Esophagus squamous epithelium (tissue), 4 donors: Measurements from ENCODE around the gene KRTAP12-3.

Source experiments
- POLR2A ChIP-seq, 4 donors: fragments of 450-650 bp; IDR thresholded peaks; one replicate each; pipeline ENCODE4 v1.6.1; 2017; ENCODE audit warnings: antibody characterized with exemption in 4 of 4, mild to moderate bottlenecking in 4 of 4, moderate library complexity in 3 of 4
- TF ChIP-seq, protein P1 (sequence below), 6 experiments: fragments of 450-650 bp in 4 of 6; fragments of 200-600 bp in 2 of 6; sonication (generic) in 2 of 6; IDR thresholded peaks; one replicate each; pipeline ENCODE4 v1.5.1; 2016 to 2019; ENCODE audit warnings: antibody characterized with exemption in 6 of 6, mild to moderate bottlenecking in 4 of 6, moderate library complexity in 4 of 6

DNA sequence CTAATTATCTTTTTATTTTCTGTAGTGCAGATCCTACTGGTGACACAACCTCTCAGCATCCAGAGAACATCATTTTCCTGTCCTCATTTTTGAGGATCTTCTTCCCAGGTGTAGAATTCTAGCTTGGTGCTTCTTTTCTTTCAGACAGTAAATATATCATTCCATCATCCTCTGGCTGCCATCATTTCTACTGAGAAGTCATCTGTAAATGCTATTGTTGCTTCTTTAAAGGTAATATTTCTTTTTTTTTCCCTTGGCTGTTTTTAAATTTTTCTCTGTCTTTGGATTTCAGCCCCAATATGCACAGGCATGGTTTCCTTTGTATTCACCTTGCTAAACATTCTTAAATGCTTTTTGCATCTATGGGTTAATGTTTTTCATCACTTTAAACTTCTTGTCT lies 34.2 kb upstream of the KRTAP12-3 start:
- TF ChIP-seq, protein P1, sequence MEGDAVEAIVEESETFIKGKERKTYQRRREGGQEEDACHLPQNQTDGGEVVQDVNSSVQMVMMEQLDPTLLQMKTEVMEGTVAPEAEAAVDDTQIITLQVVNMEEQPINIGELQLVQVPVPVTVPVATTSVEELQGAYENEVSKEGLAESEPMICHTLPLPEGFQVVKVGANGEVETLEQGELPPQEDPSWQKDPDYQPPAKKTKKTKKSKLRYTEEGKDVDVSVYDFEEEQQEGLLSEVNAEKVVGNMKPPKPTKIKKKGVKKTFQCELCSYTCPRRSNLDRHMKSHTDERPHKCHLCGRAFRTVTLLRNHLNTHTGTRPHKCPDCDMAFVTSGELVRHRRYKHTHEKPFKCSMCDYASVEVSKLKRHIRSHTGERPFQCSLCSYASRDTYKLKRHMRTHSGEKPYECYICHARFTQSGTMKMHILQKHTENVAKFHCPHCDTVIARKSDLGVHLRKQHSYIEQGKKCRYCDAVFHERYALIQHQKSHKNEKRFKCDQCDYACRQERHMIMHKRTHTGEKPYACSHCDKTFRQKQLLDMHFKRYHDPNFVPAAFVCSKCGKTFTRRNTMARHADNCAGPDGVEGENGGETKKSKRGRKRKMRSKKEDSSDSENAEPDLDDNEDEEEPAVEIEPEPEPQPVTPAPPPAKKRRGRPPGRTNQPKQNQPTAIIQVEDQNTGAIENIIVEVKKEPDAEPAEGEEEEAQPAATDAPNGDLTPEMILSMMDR (IDR thresholded peaks at IDR 0.05): no peak
- TF ChIP-seq POLR2A (IDR thresholded peaks at IDR 0.05): no peak
